ENCODE measurements around the gene ENTPD6.

DNA sequence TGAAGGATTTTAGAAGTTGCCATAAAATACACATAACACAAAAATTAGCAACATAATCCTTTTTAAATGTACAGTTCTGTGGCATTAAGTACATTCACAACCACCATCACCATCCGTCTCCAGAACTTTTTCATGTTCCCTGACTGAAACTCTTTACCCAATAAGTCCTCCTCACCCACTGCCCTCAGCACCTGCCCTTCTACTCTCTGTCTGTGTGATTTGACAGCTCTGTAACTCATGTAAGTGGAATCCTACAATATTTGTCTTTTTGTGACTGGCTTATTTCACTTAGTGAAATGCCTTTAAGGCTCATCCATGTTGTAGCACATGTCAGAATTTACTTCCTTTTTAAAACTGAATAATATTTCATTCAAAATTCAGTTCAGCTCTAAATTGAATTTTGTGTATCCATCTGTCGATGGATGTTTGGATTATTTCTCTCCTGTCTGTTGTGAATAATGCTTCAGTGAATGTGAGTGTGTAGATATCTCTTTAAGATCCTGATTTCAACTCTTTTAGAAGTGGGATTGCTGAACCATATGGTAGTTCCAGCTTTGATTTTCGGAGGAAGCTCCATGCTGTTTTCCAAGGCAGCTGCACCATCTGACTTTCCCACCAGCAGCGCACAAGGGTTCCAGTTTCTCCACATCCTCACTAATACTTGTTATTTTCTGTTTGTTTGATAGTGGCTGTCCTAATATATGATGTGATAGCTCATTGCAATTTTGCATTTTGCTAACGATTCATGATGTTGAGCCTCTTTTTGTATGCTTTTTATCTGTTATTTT is 4.2 kb downstream of the ENTPD6 start:
- TF ChIP-seq, protein P1, sequence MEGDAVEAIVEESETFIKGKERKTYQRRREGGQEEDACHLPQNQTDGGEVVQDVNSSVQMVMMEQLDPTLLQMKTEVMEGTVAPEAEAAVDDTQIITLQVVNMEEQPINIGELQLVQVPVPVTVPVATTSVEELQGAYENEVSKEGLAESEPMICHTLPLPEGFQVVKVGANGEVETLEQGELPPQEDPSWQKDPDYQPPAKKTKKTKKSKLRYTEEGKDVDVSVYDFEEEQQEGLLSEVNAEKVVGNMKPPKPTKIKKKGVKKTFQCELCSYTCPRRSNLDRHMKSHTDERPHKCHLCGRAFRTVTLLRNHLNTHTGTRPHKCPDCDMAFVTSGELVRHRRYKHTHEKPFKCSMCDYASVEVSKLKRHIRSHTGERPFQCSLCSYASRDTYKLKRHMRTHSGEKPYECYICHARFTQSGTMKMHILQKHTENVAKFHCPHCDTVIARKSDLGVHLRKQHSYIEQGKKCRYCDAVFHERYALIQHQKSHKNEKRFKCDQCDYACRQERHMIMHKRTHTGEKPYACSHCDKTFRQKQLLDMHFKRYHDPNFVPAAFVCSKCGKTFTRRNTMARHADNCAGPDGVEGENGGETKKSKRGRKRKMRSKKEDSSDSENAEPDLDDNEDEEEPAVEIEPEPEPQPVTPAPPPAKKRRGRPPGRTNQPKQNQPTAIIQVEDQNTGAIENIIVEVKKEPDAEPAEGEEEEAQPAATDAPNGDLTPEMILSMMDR (IDR thresholded peaks at IDR 0.05) = no peak
- TF ChIP-seq EP300 (IDR thresholded peaks at IDR 0.05) = no peak

Measured in ovary (tissue), 3 donors.